Esophagus squamous epithelium (tissue), 5 donors: Measurements from ENCODE around the gene FRMPD4. TPM values are rescaled to one million over a fixed set of nuclear protein-coding genes. Genes with fewer than 3 reads are reported as not detected.

Experiments
- DNase-seq: peaks from one replicate; lab custom pipeline; 2025; lab: John Stamatoyannopoulos, UW
- H3K27ac ChIP-seq, 4 donors: fragments of 200-600 bp; sonication (generic); one replicate each; pipeline ENCODE4 v1.5.1; 2016 to 2019; ENCODE audit warnings: mild to moderate bottlenecking in 1 of 4
- H3K27me3 ChIP-seq, 4 donors: fragments of 200-600 bp; sonication (generic); 1 replicate in 3 of 4; 2 replicates in 1 of 4; pipeline versions ENCODE4 v1.5.1 to v1.6.0; 2017 to 2021; ENCODE audit warnings: antibody characterized with exemption in 1 of 4
- H3K36me3 ChIP-seq, 3 donors: fragments of 200-600 bp; sonication (generic); one replicate each; pipeline ENCODE4 v1.5.1; 2016 to 2019
- H3K4me1 ChIP-seq, 3 donors: fragments of 200-600 bp; sonication (generic); one replicate each; pipeline ENCODE4 v1.5.1; 2017 to 2019
- H3K4me3 ChIP-seq, 4 donors: fragments of 200-600 bp; sonication (generic); 1 replicate in 3 of 4; 2 replicates in 1 of 4; pipeline ENCODE4 v1.5.1; 2016 to 2019; ENCODE audit warnings: mild to moderate bottlenecking in 2 of 4, moderate library complexity in 1 of 4
- H3K9me3 ChIP-seq, 3 donors: fragments of 200-600 bp; sonication (generic); one replicate each; pipeline ENCODE4 v1.5.1; 2016 to 2019
- CTCF ChIP-seq, 6 experiments: fragments of 450-650 bp in 4 of 6; fragments of 200-600 bp in 2 of 6; sonication (generic) in 2 of 6; IDR thresholded peaks; one replicate each; pipeline ENCODE4 v1.5.1; 2016 to 2019; ENCODE audit warnings: antibody characterized with exemption in 6 of 6, mild to moderate bottlenecking in 4 of 6, moderate library complexity in 4 of 6
- POLR2A ChIP-seq, 4 donors: fragments of 450-650 bp; IDR thresholded peaks; one replicate each; pipeline ENCODE4 v1.6.1; 2017; ENCODE audit warnings: antibody characterized with exemption in 4 of 4, mild to moderate bottlenecking in 4 of 4, moderate library complexity in 3 of 4
- WGBS, 2 donors: methylation state at CpG; one replicate each; pipeline ENCODE4 v1.1.5; 2018; 5-methylcytosine and 5-hydroxymethylcytosine counted together
- intact Hi-C: fragments of 100-400 bp; cut with DNase I; formaldehyde crosslinking; loops from one replicate; pipeline ENCODE4 v1.15.0; 2022
- total RNA-seq, 4 donors: library from RNA; depleted of rRNA; stranded (reverse); fragments of >200 nt; gene quantifications; one replicate each; pipeline ENCODE4 v1.1.0, GENCODE V29; 2016
- donor health status: DM: yes; HTN: yes; CAD: no.

The FRMPD4 gene
- total RNA-seq, 4 donors from 2014 or later: under 0.01 to 0.06 TPM; not detected in 2

DNA sequence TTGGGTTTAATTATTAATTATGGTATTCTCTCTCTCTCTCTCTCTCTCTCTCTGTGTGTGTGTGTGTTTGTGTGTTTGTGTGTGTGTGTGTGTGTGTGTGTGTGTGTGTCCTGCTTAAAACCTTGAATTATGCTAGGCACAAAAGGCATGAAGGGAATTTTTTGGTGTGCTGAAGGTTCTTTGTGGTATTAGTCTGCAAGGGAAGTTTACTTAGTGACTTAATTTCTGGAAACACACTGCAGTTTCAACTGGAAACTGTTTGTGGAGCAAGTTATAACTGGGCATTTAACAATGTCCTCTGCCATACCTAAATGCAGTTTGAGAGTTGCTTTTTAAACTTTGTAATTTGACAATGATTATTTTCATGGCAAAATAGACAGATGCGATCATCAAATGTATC lies 111.7 kb downstream of the FRMPD4 start:
- Histone ChIP-seq H3K27ac (no peak overlapping the region), H3K4me1 (no peaks in the 10 kb centered on the region), H3K36me3 (no peaks in the 10 kb centered on the region), H3K9me3 (no peaks in the 10 kb centered on the region), H3K4me3 (no peak overlapping the region), H3K27me3 (no peaks in the 10 kb centered on the region)
- TF ChIP-seq CTCF (IDR thresholded peaks at IDR 0.05) (no peak), POLR2A (IDR thresholded peaks at IDR 0.05) (no peak)
- intact Hi-C loops: no loop called here
- no peak for DNase-seq
- whole genome bisulfite sequencing, 2 donors: 42 to 81% methylated on average over 1 of the region's 1 CpG

DNA sequence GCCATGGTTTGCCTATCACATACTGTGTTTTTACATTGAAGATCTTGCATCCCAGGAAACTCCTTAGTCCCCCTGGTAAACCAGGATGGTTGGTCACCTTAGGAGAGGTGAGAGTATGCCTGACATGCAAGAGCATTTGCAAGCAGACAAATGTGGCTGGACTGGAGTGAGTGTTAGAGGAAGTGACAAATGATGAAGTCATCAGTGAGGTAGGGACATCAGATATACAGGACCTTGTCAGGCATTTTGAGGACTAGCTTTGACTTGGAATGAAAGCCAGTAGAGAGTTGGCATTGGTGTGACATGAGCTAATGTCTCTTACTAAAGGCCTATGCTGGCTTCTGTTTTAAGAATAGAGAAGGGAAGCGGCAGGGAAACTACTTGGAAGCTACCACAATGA lies 124.9 kb downstream of the FRMPD4 start:
- 63 to 83% methylated on average over 1 of the region's 1 CpG for WGBS, 2 donors
- no peaks in the 10 kb centered on the region for H3K27me3 ChIP-seq
- no peaks in the 10 kb centered on the region for H3K4me1 ChIP-seq
- H3K27ac ChIP-seq: no peak overlapping the region
- no peaks in the 10 kb centered on the region for H3K36me3 ChIP-seq
- intact Hi-C loops: no loop called here
- TF ChIP-seq POLR2A (IDR thresholded peaks at IDR 0.05): no peak
- no peak for DNase-seq
- no peaks in the 10 kb centered on the region for H3K9me3 ChIP-seq
- no peak overlapping the region for H3K4me3 ChIP-seq

DNA sequence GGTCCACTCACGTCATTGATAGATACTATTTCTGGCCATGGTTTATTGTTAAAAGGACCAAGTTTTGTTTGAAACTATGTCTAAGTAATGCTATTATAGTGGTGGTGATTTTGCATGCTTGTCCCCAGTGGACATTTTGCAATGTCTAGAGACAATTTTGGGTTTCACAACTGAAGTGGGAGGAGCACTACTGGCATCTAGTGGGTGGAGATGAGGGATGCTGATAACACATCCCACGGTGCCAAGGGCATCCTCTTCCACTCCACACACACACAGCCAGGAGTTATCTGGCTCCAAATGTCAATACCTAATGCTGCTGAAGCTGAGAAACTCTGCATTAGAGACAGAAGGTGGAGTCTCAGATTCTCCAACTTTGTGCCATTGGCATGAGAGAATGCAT lies 131.2 kb downstream of the FRMPD4 start:
- Histone ChIP-seq H3K36me3 (no peaks in the 10 kb centered on the region), H3K9me3 (no peaks in the 10 kb centered on the region), H3K4me3 (no peak overlapping the region), H3K27me3 (no peaks in the 10 kb centered on the region), H3K27ac (no peak overlapping the region), H3K4me1 (no peaks in the 10 kb centered on the region)
- no peak for DNase-seq
- intact Hi-C loops: no loop called here
- 36 to 47% methylated on average over 1 to 2 of the region's 2 CpGs for WGBS, 2 donors
- TF ChIP-seq POLR2A (IDR thresholded peaks at IDR 0.05) (no peak), CTCF (IDR thresholded peaks at IDR 0.05) (no peak)

DNA sequence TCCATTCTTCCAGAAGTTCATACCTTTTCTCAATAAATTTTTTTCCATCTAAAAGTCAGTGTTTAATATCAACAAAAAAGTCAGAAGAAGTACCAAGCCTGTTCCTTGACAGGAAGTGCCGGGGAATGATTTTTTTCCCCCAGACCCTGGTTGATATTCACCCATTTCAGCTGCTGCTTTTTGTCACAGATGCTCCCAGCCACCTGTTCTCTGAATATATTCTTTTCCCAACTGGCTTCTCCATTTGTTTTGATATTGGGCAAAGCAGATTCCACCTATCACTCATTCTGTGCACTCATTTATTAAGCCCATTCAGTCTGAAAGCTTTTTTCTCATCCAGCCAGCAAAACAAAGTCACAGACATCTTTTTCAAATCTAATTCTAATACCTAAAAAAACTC lies 139.9 kb downstream of the FRMPD4 start:
- H3K27ac ChIP-seq: no peak overlapping the region
- H3K4me1 ChIP-seq: no peaks in the 10 kb centered on the region
- no peak for TF ChIP-seq POLR2A (IDR thresholded peaks at IDR 0.05)
- no peak for TF ChIP-seq CTCF (IDR thresholded peaks at IDR 0.05)
- no peak overlapping the region for H3K4me3 ChIP-seq
- H3K27me3 ChIP-seq: no peaks in the 10 kb centered on the region
- no peaks in the 10 kb centered on the region for H3K9me3 ChIP-seq
- WGBS, 2 donors: 85 to 88% methylated on average over 1 of the region's 1 CpG
- no peaks in the 10 kb centered on the region for H3K36me3 ChIP-seq
- intact Hi-C loops: no loop called here
- DNase-seq: no peak

GRCh38 chrX:12282991-12283390 lies 144.7 kb downstream of the FRMPD4 start:
- Histone ChIP-seq H3K4me1 (no peaks in the 10 kb centered on the region), H3K4me3 (no peak overlapping the region), H3K36me3 (no peaks in the 10 kb centered on the region), H3K9me3 (no peaks in the 10 kb centered on the region), H3K27ac (no peak overlapping the region), H3K27me3 (no peaks in the 10 kb centered on the region)
- intact Hi-C loops: no loop called here
- DNase-seq: no peak
- 65 to 100% methylated on average over 1 to 2 of the region's 2 CpGs for WGBS, 2 donors
- TF ChIP-seq POLR2A (IDR thresholded peaks at IDR 0.05): no peak
- TF ChIP-seq CTCF (IDR thresholded peaks at IDR 0.05): no peak
